Heart left ventricle (tissue), 16 donors: ENCODE results near the gene FCRL5. TPM values are rescaled to one million over a fixed set of nuclear protein-coding genes. Genes with fewer than 3 reads are reported as not detected.

Experiments
- ATAC-seq, 4 donors: fragments of 200-7000 bp; cut with Tn5 transposase; one replicate each; pipeline ENCODE4 v1.9.1; 2020 to 2022; ENCODE audit warnings: moderate library complexity in 4 of 4, mild to moderate bottlenecking in 3 of 4, moderate number of reproducible peaks in 1 of 4
- DNase-seq, 5 donors: peaks; one replicate each; pipeline ENCODE4 v3.0.0-alpha.2; 2020
- H3K27ac ChIP-seq, 12 donors: fragments of 200-600 bp; sonication (generic) in 4 of 12; one replicate each; pipeline versions ENCODE4 v1.5.0 to v1.8.0; 2016 to 2022; ENCODE audit warnings: mild to moderate bottlenecking in 2 of 12
- H3K27me3 ChIP-seq, 9 donors: fragments of 200-600 bp; sonication (generic) in 2 of 9; one replicate each; pipeline versions ENCODE4 v1.5.1 to v1.8.0; 2016 to 2022; ENCODE audit warnings: mild to moderate bottlenecking in 3 of 9
- H3K36me3 ChIP-seq, 9 donors: fragments of 200-600 bp; sonication (generic) in 2 of 9; one replicate each; pipeline versions ENCODE4 v1.5.0 to v1.8.0; 2018 to 2022; ENCODE audit warnings: mild to moderate bottlenecking in 2 of 9
- H3K4me1 ChIP-seq, 12 donors: fragments of 200-600 bp; sonication (generic) in 4 of 12; one replicate each; pipeline versions ENCODE4 v1.5.0 to v1.8.0; 2016 to 2022; ENCODE audit warnings: mild to moderate bottlenecking in 3 of 12
- H3K4me3 ChIP-seq, 12 donors: fragments of 200-600 bp; sonication (generic) in 4 of 12; one replicate each; pipeline versions ENCODE4 v1.5.0 to v1.8.0; 2017 to 2022; ENCODE audit warnings: mild to moderate bottlenecking in 9 of 12, moderate library complexity in 4 of 12
- H3K9me3 ChIP-seq, 12 donors: fragments of 200-600 bp; sonication (generic) in 4 of 12; one replicate each; pipeline versions ENCODE4 v1.5.0 to v1.8.0; 2016 to 2022; ENCODE audit warnings: mild to moderate bottlenecking in 1 of 12
- POLR2A ChIP-seq, 2 donors: fragments of 450-650 bp; IDR thresholded peaks; one replicate each; pipeline ENCODE4 v1.6.1; 2017; ENCODE audit warnings: antibody characterized with exemption in 2 of 2, mild to moderate bottlenecking in 2 of 2, moderate library complexity in 2 of 2
- WGBS, 4 donors: extraction: QIAGEN DNeasy Blood & Tissue Kit in 2 of 4; methylation state at CpG; one replicate each; pipeline versions ENCODE4 v1.1.5 to v1.1.7; 2013 to 2018; 5-methylcytosine and 5-hydroxymethylcytosine counted together
- intact Hi-C, 10 donors: fragments of 100-400 bp; cut with DNase I; formaldehyde crosslinking; loops; one replicate each; pipeline versions ENCODE4 v1.11.1 to v1.14.2; 2022
- polyA plus RNA-seq, 2 donors: library from polyadenylated mRNA; stranded (reverse); fragments of 200-250 nt; gene quantifications; one replicate each; pipeline ENCODE4 v1.2.3, GENCODE V29; 2013
- total RNA-seq, 9 donors: library from RNA; depleted of rRNA in 2 of 9; stranded (reverse); fragments of >200 nt in 2 of 9; fragmentation: NEBNext Ultra II Directional in 3 of 9; extraction: Animal tissue kit (Norgen Biotek cat#: 25700) in 3 of 9; gene quantifications; one replicate each; pipeline versions ENCODE4 v1.1.0 to v1.2.4, GENCODE V29; 2016 to 2023
- TF ChIP-seq, protein P1 (sequence below), 12 donors: fragments of 200-600 bp; sonication (generic) in 4 of 12; IDR thresholded peaks; one replicate each; pipeline versions ENCODE4 v1.5.0 to v1.8.0; 2018 to 2022; ENCODE audit warnings: antibody characterized with exemption in 12 of 12, mild to moderate bottlenecking in 5 of 12
- donor health status: ischemic (EF 13 %, LVEDD 7.1; RV severe dilation, severe dysfunction).
- donor health status: healthy with polysubstance abuse.
- donor health status: DM: no; HTN: yes; CAD: no.
- donor health status: DM: no; HTN: no; CAD: no.
- donor health status: ischemic (EF 25% LVEDD 6.9; RV normal size, moderate dysfunction).
- donor health status: ischemic (EF 25% LVEDD 5.7; RV mildly dilated, moderate dysfunction).
- donor health status: healthy.
- donor health status: DM: yes; HTN: yes; CAD: no.
- donor health status: ischemic (EF 35%, LVEDD 5.7; RV mildly dilated, moderate dysfunction).
- donor health status: nonischemic (EF 11% LVEDD 7.7; RV severe dilation, severe dysfunction).
- donor health status: DM: yes; HTN: yes; CAD: no.
- donor health status: PGD.
- donor health status: ischemic (EF 29% LVEDD 5.4; RV normal size, mild dysfunction).
- donor health status: nonischemic (EF 23%, LVEDD 6.1; RV moderate dilation, normal function).

The FCRL5 gene
- total and polyA plus RNA-seq, 11 donors = 0.04 to 0.32 (median 0.08) TPM; not detected in 7

GRCh38 chr1:157497284-157497683 is 55.0 kb downstream of the FCRL5 start:
- H3K27me3 ChIP-seq = peaks cover 0 to 25% (median 6%) of the 10 kb centered on the region in 9 donors

GRCh38 chr1:157496121-157496526 is 56.2 kb downstream of the FCRL5 start:
- no peaks in the 10 kb centered on the region for H3K36me3 ChIP-seq
- peaks cover 0 to 27% (median 3%) of the 10 kb centered on the region in 9 donors for H3K27me3 ChIP-seq
- no peaks in the 10 kb centered on the region for H3K4me1 ChIP-seq
- peak in 2 of 4 donors; percentile 49 to 70 for ATAC-seq
- 9 to 12% (median 12%) methylated on average over 5 of the region's 5 CpGs for WGBS, 4 donors
- intact Hi-C loops = loop anchor here in 2 of 10 donors (5.0 to 10.0 kb wide), 2 partner anchors 184 to 401 kb away; partner anchors contain the start of gene ETV3L (in 2 of the 2)
- H3K27ac ChIP-seq = no peak overlapping the region
- H3K9me3 ChIP-seq = peaks cover 0 to 6% (median 0%) of the 10 kb centered on the region in 12 donors
- TF ChIP-seq, protein P1, sequence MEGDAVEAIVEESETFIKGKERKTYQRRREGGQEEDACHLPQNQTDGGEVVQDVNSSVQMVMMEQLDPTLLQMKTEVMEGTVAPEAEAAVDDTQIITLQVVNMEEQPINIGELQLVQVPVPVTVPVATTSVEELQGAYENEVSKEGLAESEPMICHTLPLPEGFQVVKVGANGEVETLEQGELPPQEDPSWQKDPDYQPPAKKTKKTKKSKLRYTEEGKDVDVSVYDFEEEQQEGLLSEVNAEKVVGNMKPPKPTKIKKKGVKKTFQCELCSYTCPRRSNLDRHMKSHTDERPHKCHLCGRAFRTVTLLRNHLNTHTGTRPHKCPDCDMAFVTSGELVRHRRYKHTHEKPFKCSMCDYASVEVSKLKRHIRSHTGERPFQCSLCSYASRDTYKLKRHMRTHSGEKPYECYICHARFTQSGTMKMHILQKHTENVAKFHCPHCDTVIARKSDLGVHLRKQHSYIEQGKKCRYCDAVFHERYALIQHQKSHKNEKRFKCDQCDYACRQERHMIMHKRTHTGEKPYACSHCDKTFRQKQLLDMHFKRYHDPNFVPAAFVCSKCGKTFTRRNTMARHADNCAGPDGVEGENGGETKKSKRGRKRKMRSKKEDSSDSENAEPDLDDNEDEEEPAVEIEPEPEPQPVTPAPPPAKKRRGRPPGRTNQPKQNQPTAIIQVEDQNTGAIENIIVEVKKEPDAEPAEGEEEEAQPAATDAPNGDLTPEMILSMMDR (IDR thresholded peaks at IDR 0.05) = peak; percentile 74 to 93 (median 85)
- TF ChIP-seq POLR2A (IDR thresholded peaks at IDR 0.05) = no peak
- no peak for DNase-seq
- no peak overlapping the region for H3K4me3 ChIP-seq

More at GRCh38 chr1:157497284-157497683, 55.0 kb downstream of the FCRL5 start:
- WGBS, 4 donors = 78 to 94% (median 87%) methylated on average over 1 of the region's 1 CpG
- no peaks in the 10 kb centered on the region for H3K4me1 ChIP-seq
- no peak overlapping the region for H3K4me3 ChIP-seq
- H3K27ac ChIP-seq = no peak overlapping the region
- DNase-seq (no peak), ATAC-seq (no peak)
- H3K36me3 ChIP-seq = no peaks in the 10 kb centered on the region
- intact Hi-C loops = loop anchor here in 2 of 10 donors (5.0 to 10.0 kb wide), 2 partner anchors 185 to 402 kb away; partner anchors contain the start of gene ETV3L (in 2 of the 2)
- TF ChIP-seq, protein P1 (IDR thresholded peaks at IDR 0.05) = no peak
- no peak for TF ChIP-seq POLR2A (IDR thresholded peaks at IDR 0.05)
- peaks cover 0 to 6% (median 0%) of the 10 kb centered on the region in 12 donors for H3K9me3 ChIP-seq

DNA sequence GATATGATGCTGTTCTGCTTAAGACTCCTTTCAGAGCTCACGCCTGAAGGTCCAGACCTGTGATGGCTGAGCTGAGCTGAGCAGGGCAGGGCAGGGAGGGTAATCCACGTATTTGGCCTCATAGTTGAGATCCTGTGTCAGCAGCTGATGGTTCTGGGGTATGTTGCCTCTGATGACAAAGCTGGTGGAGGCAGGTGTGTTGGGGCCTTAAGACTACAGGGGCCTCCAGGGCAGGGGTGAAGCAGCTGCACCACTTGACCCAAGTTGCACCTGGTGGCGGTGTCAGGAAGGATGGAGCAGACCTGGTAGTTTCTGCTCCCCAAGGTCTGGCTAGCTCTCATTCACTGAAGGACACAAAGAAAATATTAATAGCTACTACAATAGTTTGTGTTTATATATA is 57.0 kb downstream of the FCRL5 start:
- Histone ChIP-seq H3K4me1 (no peaks in the 10 kb centered on the region), H3K27me3 (peaks cover 0 to 30% (median 3%) of the 10 kb centered on the region in 9 donors), H3K36me3 (no peaks in the 10 kb centered on the region), H3K9me3 (peaks cover 0 to 6% (median 0%) of the 10 kb centered on the region in 12 donors), H3K27ac (no peak overlapping the region), H3K4me3 (no peak overlapping the region)
- no peak for ATAC-seq
- TF ChIP-seq POLR2A (IDR thresholded peaks at IDR 0.05) = no peak
- intact Hi-C loops = loop anchor here in 2 of 10 donors (5.0 to 10.0 kb wide), 2 partner anchors 183 to 400 kb away; partner anchors contain the start of gene ETV3L (in 2 of the 2)
- WGBS, 4 donors = 72 to 80% (median 74%) methylated on average over 3 of the region's 3 CpGs
- DNase-seq = no peak

GRCh38 chr1:157494093-157494492 is 58.2 kb downstream of the FCRL5 start:
- ATAC-seq = no peak
- Histone ChIP-seq H3K4me1 (no peaks in the 10 kb centered on the region), H3K9me3 (peaks cover 0 to 1% (median 0%) of the 10 kb centered on the region in 12 donors), H3K27ac (no peak overlapping the region), H3K27me3 (peaks cover 0 to 30% (median 3%) of the 10 kb centered on the region in 9 donors), H3K4me3 (no peak overlapping the region), H3K36me3 (no peaks in the 10 kb centered on the region)
- intact Hi-C loops = loop anchor here in 9 of 10 donors (5.0 to 10.0 kb wide), 7 partner anchors 122 to 407 kb away; partner anchors contain the start of gene ETV3L (in 2 of the 9)
- TF ChIP-seq POLR2A (IDR thresholded peaks at IDR 0.05) = no peak
- TF ChIP-seq, protein P1 (IDR thresholded peaks at IDR 0.05) = no peak
- DNase-seq = no peak
- 73 to 76% (median 75%) methylated on average over 4 of the region's 4 CpGs for WGBS, 4 donors
